Upper lobe of left lung (tissue), 6 donors: ENCODE results near the gene MIB2. TPM values are rescaled to one million over a fixed set of nuclear protein-coding genes. Genes with fewer than 3 reads are reported as not detected.

ENCODE experiments used
- ATAC-seq, 2 donors: fragments of 200-7000 bp; cut with Tn5 transposase; one replicate each; pipeline ENCODE4 v1.9.1; 2022; ENCODE audit warnings: mild to moderate bottlenecking in 2 of 2, moderate library complexity in 2 of 2; ENCODE audit not compliant: low FRiP score in 2 of 2
- DNase-seq, 2 donors: peaks; one replicate each; pipeline ENCODE4 v3.0.0-alpha.2; 2019 to 2020
- H3K27ac ChIP-seq, 4 donors: fragments of 200-600 bp; sonication (generic); one replicate each; pipeline ENCODE4 v1.5.1; 2016 to 2019
- H3K27me3 ChIP-seq, 4 donors: fragments of 200-600 bp; sonication (generic); one replicate each; pipeline ENCODE4 v1.5.1; 2017 to 2019
- H3K36me3 ChIP-seq, 4 donors: fragments of 200-600 bp; sonication (generic); one replicate each; pipeline ENCODE4 v1.5.1; 2016 to 2019
- H3K4me1 ChIP-seq, 4 donors: fragments of 200-600 bp; sonication (generic); one replicate each; pipeline ENCODE4 v1.5.1; 2018 to 2019
- H3K4me3 ChIP-seq, 4 donors: fragments of 200-600 bp; sonication (generic); one replicate each; pipeline ENCODE4 v1.5.1; 2017 to 2019; ENCODE audit warnings: mild to moderate bottlenecking in 2 of 4, moderate library complexity in 1 of 4
- H3K9me3 ChIP-seq, 4 donors: fragments of 200-600 bp; sonication (generic); one replicate each; pipeline ENCODE4 v1.5.1; 2018 to 2019
- CTCF ChIP-seq, 6 experiments: fragments of 450-650 bp in 4 of 6; fragments of 200-600 bp in 2 of 6; sonication (generic) in 2 of 6; IDR thresholded peaks; one replicate each; pipeline ENCODE4 v1.5.1; 2016 to 2019; ENCODE audit warnings: antibody characterized with exemption in 6 of 6
- EP300 ChIP-seq, 4 donors: sonication (generic); formaldehyde crosslinking; IDR thresholded peaks; one replicate each; pipeline ENCODE4 v1.5.1; 2017; ENCODE audit warnings: antibody characterized with exemption in 4 of 4, control low read depth in 2 of 4
- POLR2A ChIP-seq, 4 donors: fragments of 450-650 bp; IDR thresholded peaks; one replicate each; pipeline ENCODE4 v1.5.1; 2016 to 2017; ENCODE audit warnings: antibody characterized with exemption in 4 of 4, mild to moderate bottlenecking in 2 of 4
- POLR2AphosphoS5 ChIP-seq, 2 donors: sonication (generic); formaldehyde crosslinking; IDR thresholded peaks; one replicate each; pipeline ENCODE4 v1.5.1; 2017; ENCODE audit warnings: antibody characterized with exemption in 2 of 2
- WGBS, 2 donors: methylation state at CpG; one replicate each; pipeline ENCODE4 v1.1.5; 2017 to 2018; 5-methylcytosine and 5-hydroxymethylcytosine counted together
- total RNA-seq, 6 donors: library from RNA; depleted of rRNA in 4 of 6; stranded (reverse); fragments of >200 nt in 4 of 6; gene quantifications; one replicate each; pipeline versions ENCODE4 v1.1.0 to v1.2.1, GENCODE V29; 2016 to 2021
- donor health status: DM: no; HTN: no; CAD: no; lungs with moderate emphysema.
- donor health status: DM: no; HTN: yes; CAD: no; lungs with severe emphysema.

Gene MIB2
- total RNA-seq, 6 donors from 2014 or later, result 52.7 to 284 (median 84.7) TPM

DNA sequence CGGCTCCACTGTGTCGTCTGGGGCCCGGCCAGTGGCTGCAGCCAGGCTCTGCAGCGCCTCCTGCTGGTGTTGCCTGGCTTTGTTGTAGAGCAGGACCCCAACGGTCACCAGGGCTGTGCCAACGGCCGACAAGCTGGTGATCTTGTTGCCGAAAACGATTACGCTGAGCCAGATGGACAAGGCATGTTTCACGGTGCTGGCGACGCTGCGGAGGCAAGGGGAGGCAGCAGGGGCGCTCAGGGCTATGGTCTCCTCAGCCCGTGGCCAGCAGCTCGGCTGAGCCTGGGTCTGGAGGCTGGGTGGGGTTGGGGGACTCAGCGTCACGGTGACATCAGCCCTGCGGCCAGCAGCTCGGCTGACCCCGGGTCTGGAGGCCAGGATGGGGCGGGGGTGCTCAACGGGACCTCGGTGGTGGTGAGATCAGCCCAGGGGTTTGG, 50.5 kb downstream of the MIB2 start:
- peak in 1 of 2 donors; percentile 45 for ATAC-seq
- Histone ChIP-seq H3K27me3 (no peaks in the 10 kb centered on the region), H3K4me1 (peaks cover 0 to 3% (median 0%) of the 10 kb centered on the region in 4 donors), H3K9me3 (no peaks in the 10 kb centered on the region), H3K4me3 (no peak overlapping the region), H3K36me3 (peaks cover 21 to 60% (median 46%) of the 10 kb centered on the region in 4 donors), H3K27ac (no peak overlapping the region)
- no peak for DNase-seq
- TF ChIP-seq CTCF (IDR thresholded peaks at IDR 0.05) (peak in 5 of 6 experiments; percentile 25 to 51 (median 43)), POLR2A (IDR thresholded peaks at IDR 0.05) (no peak)
- 72 to 90% methylated on average over 8 to 25 of the region's 25 CpGs for WGBS, 2 donors

- TF ChIP-seq POLR2AphosphoS5 (IDR thresholded peaks at IDR 0.05) (no peak), POLR2A (IDR thresholded peaks at IDR 0.05) (no peak), EP300 (IDR thresholded peaks at IDR 0.05) (no peak), CTCF (IDR thresholded peaks at IDR 0.05) (no peak)
- H3K4me3 ChIP-seq, result no peak overlapping the region
- no peaks in the 10 kb centered on the region for H3K27me3 ChIP-seq
- H3K9me3 ChIP-seq, result no peaks in the 10 kb centered on the region
- peaks cover 0 to 3% (median 0%) of the 10 kb centered on the region in 4 donors for H3K4me1 ChIP-seq
- ATAC-seq (no peak), DNase-seq (no peak)
- WGBS, 2 donors, result 91 to 100% methylated on average over 1 to 13 of the region's 15 CpGs
- no peak overlapping the region for H3K27ac ChIP-seq
- H3K36me3 ChIP-seq, result peaks cover 21 to 67% (median 53%) of the 10 kb centered on the region in 4 donors
These were observed 51.2 kb downstream of the MIB2 start for GRCh38 chr1:1666526-1666925.

GRCh38 chr1:1669468-1670440, 54.5 kb downstream of the MIB2 start:
- DNase-seq (peak in 1 of 2 donors; percentile 80), ATAC-seq (no peak)
- Histone ChIP-seq H3K27ac (no peak overlapping the region), H3K4me3 (no peak overlapping the region), H3K27me3 (no peaks in the 10 kb centered on the region), H3K9me3 (no peaks in the 10 kb centered on the region), H3K36me3 (peaks cover 21 to 85% (median 65%) of the 10 kb centered on the region in 4 donors), H3K4me1 (no peaks in the 10 kb centered on the region)
- TF ChIP-seq POLR2A (IDR thresholded peaks at IDR 0.05) (no peak), EP300 (IDR thresholded peaks at IDR 0.05) (no peak), POLR2AphosphoS5 (IDR thresholded peaks at IDR 0.05) (no peak)
- WGBS, 2 donors, result 93 to 95% methylated on average over 40 to 43 of the region's 43 CpGs

GRCh38 chr1:1670866-1671265, 55.6 kb downstream of the MIB2 start:
- DNase-seq (no peak), ATAC-seq (no peak)
- no peaks in the 10 kb centered on the region for H3K9me3 ChIP-seq
- no peaks in the 10 kb centered on the region for H3K27me3 ChIP-seq
- H3K4me1 ChIP-seq, result no peaks in the 10 kb centered on the region
- H3K4me3 ChIP-seq, result no peak overlapping the region
- H3K36me3 ChIP-seq, result peaks cover 10 to 79% (median 54%) of the 10 kb centered on the region in 4 donors
- no peak for TF ChIP-seq CTCF (IDR thresholded peaks at IDR 0.05)
- TF ChIP-seq POLR2AphosphoS5 (IDR thresholded peaks at IDR 0.05), result no peak
- TF ChIP-seq POLR2A (IDR thresholded peaks at IDR 0.05), result no peak
- TF ChIP-seq EP300 (IDR thresholded peaks at IDR 0.05), result no peak
- no peak overlapping the region for H3K27ac ChIP-seq
- WGBS, 2 donors, result 94 to 96% methylated on average over 24 of the region's 24 CpGs

- Histone ChIP-seq H3K27me3 (no peaks in the 10 kb centered on the region), H3K4me3 (no peak overlapping the region), H3K36me3 (peaks cover 3 to 74% (median 48%) of the 10 kb centered on the region in 4 donors), H3K9me3 (no peaks in the 10 kb centered on the region), H3K4me1 (no peaks in the 10 kb centered on the region), H3K27ac (no peak overlapping the region)
- no peak for TF ChIP-seq EP300 (IDR thresholded peaks at IDR 0.05)
- TF ChIP-seq POLR2AphosphoS5 (IDR thresholded peaks at IDR 0.05), result no peak
- TF ChIP-seq POLR2A (IDR thresholded peaks at IDR 0.05), result no peak
- no peak for TF ChIP-seq CTCF (IDR thresholded peaks at IDR 0.05)
- 89 to 94% methylated on average over 22 to 27 of the region's 27 CpGs for WGBS, 2 donors
- no peak for DNase-seq
- ATAC-seq, result no peak
These were observed 56.2 kb downstream of the MIB2 start for GRCh38 chr1:1671365-1672119.
